Measurements from ENCODE around the gene NEU1.
"Not testable (repeated sequence)": the region's sequence is repeated elsewhere in the genome, so short reads cannot be mapped to it uniquely, and the experiment has no call there.

NEU1 gene

GRCh38 chr6:31862344-31863235 lies at the start of gene NEU1:
NEU1 (minus strand) TSS chr6:31862821; CDS start chr6:31862776, 45 bp downstream.
- intact Hi-C loops (cut with DNase I), result loop anchor here (5.0 kb wide), 1 partner anchor 35 kb away; the partner anchor contains the start of gene EHMT2

GRCh38 chr6:31911826-31912585 lies 49.4 kb upstream of the NEU1 start:
- intact Hi-C loops (cut with DNase I), result no loop called here

More at GRCh38 chr6:31862344-31863235, at the start of gene NEU1:
- peak; percentile 100 for DNase-seq

GRCh38 chr6:31909298-31909697 lies 46.7 kb upstream of the NEU1 start:
- DNase-seq; intact Hi-C loops (cut with DNase I): not testable (repeated sequence)

More at GRCh38 chr6:31911826-31912585, 49.4 kb upstream of the NEU1 start:
- DNase-seq, result no peak

GRCh38 chr6:31908791-31909190 lies 46.2 kb upstream of the NEU1 start:
- DNase-seq, result no peak
- intact Hi-C loops (cut with DNase I), result no loop called here

- intact Hi-C loops (cut with DNase I); DNase-seq: not testable (repeated sequence)
These were observed 45.6 kb upstream of the NEU1 start for GRCh38 chr6:31908255-31908654.

- DNase-seq, result no peak
- intact Hi-C loops (cut with DNase I), result no loop called here
These were observed 44.7 kb upstream of the NEU1 start for GRCh38 chr6:31907158-31907813.

- intact Hi-C loops (cut with DNase I); DNase-seq: not testable (repeated sequence)
These were observed 44.1 kb upstream of the NEU1 start for GRCh38 chr6:31906727-31907126.

GRCh38 chr6:31906122-31906521 lies 43.5 kb upstream of the NEU1 start:
- DNase-seq, result no peak
- intact Hi-C loops (cut with DNase I), result no loop called here

- intact Hi-C loops (cut with DNase I), result no loop called here
- DNase-seq, result no peak
These were observed 42.4 kb upstream of the NEU1 start for GRCh38 chr6:31905041-31905440.

- intact Hi-C loops (cut with DNase I), result loop anchor here (5.0 kb wide), 1 partner anchor 48 kb away; no protein-coding TSS in a partner anchor
- DNase-seq, result no peak
These were observed 41.3 kb upstream of the NEU1 start for GRCh38 chr6:31903957-31904356.

GRCh38 chr6:31901953-31902643 lies 39.5 kb upstream of the NEU1 start, which contains the start of gene ZBTB12:
ZBTB12 (minus strand) TSS chr6:31902086; CDS start chr6:31901305, 781 bp downstream.
- peak; percentile 84 to 98 (median 95) for DNase-seq
- intact Hi-C loops (cut with DNase I), result loop anchor here (5.0 kb wide), 1 partner anchor 50 kb away; no protein-coding TSS in a partner anchor

- intact Hi-C loops (cut with DNase I), result loop anchor here (5.0 kb wide), 1 partner anchor 51 kb away; no protein-coding TSS in a partner anchor
- peak in 37 of 42 donors; percentile 32 to 85 (median 71) for DNase-seq
These were observed 38.9 kb upstream of the NEU1 start for GRCh38 chr6:31901415-31901952.

GRCh38 chr6:31900917-31901414 lies 38.3 kb upstream of the NEU1 start:
- DNase-seq, result peak in 21 of 42 donors; percentile 3 to 47 (median 27)
- intact Hi-C loops (cut with DNase I), result loop anchor here (5.0 kb wide), 1 partner anchor 51 kb away; no protein-coding TSS in a partner anchor

GRCh38 chr6:31899882-31900722 lies 37.5 kb upstream of the NEU1 start:
- intact Hi-C loops (cut with DNase I), result loop anchor here (5.0 kb wide), 2 partner anchors 38 to 52 kb away; partner anchors contain the start of gene NEU1
- DNase-seq, result peak in 2 of 42 donors; percentile 15 to 18

- intact Hi-C loops (cut with DNase I), result loop anchor here (5.0 kb wide), 1 partner anchor 37 kb away; the partner anchor contains the start of gene NEU1
These were observed 36.6 kb upstream of the NEU1 start for GRCh38 chr6:31899215-31899614.

GRCh38 chr6:31898383-31899011 lies 35.9 kb upstream of the NEU1 start:
- peak in 29 of 42 donors; percentile 22 to 75 (median 47) for DNase-seq
- intact Hi-C loops (cut with DNase I), result loop anchor here (5.0 kb wide), 1 partner anchor 36 kb away; the partner anchor contains the start of gene NEU1

More at GRCh38 chr6:31899215-31899614, 36.6 kb upstream of the NEU1 start:
- no peak for DNase-seq

Measured in head of caudate nucleus (tissue), 42 donors.